Measurements from ENCODE around the gene ALG9.

Gene ALG9

DNA sequence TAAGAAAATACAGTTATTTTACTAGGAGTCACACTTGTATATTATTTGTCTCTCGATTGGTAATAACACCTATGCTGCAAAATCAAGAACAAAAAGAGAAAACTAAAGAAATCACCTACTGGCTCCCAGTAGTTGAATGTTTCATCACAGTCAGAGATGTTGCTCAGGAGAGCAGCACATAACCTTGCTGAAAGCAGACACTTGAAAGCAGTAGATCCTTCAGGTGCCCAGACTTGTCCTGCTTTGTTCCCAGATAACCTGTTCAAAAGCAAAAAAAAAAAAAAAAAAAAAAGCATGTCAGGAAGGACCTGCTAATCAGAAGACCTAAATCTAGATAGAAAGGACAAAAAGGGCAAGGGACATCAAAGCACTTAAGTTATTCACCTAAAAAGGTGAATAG lies 1.3 kb downstream of the ALG9 start:
- in situ Hi-C loops (cut with MboI; ENCODE audit: low pct_unique_long_range_greater_than_20kb, low sequenced_read_pairs, unreplicated experiment) = no loop called here
- TF ChIP-seq, protein P1, sequence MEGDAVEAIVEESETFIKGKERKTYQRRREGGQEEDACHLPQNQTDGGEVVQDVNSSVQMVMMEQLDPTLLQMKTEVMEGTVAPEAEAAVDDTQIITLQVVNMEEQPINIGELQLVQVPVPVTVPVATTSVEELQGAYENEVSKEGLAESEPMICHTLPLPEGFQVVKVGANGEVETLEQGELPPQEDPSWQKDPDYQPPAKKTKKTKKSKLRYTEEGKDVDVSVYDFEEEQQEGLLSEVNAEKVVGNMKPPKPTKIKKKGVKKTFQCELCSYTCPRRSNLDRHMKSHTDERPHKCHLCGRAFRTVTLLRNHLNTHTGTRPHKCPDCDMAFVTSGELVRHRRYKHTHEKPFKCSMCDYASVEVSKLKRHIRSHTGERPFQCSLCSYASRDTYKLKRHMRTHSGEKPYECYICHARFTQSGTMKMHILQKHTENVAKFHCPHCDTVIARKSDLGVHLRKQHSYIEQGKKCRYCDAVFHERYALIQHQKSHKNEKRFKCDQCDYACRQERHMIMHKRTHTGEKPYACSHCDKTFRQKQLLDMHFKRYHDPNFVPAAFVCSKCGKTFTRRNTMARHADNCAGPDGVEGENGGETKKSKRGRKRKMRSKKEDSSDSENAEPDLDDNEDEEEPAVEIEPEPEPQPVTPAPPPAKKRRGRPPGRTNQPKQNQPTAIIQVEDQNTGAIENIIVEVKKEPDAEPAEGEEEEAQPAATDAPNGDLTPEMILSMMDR (IDR thresholded peaks at IDR 0.05; ENCODE audit: extremely low read depth, insufficient read depth, missing control alignments) = no peak
- DNase-seq (ENCODE audit: low spot score) = no peak

DNA sequence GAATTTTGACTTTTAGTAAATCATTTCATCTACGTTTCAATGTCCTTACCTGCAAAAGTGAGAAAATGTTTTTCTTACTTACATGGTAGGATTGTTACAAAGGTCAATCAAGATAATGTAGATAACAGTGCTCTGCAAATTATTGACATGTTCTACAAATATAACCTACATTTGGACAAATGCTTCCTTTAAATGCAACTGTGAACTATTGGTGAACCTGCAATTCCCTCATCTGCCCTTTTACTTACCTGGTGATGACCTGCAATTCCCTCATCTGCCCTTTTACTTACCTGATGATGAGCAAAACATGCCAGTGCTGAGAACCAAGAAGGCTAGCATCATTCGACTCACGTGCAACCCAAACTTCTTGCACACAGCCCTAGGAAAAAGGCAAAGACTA lies 11.1 kb downstream of the ALG9 start:
- DNase-seq (ENCODE audit: low spot score) = no peak
- in situ Hi-C loops (cut with MboI; ENCODE audit: low pct_unique_long_range_greater_than_20kb, low sequenced_read_pairs, unreplicated experiment) = no loop called here
- TF ChIP-seq, protein P1 (IDR thresholded peaks at IDR 0.05; ENCODE audit: extremely low read depth, insufficient read depth, missing control alignments) = no peak

DNA sequence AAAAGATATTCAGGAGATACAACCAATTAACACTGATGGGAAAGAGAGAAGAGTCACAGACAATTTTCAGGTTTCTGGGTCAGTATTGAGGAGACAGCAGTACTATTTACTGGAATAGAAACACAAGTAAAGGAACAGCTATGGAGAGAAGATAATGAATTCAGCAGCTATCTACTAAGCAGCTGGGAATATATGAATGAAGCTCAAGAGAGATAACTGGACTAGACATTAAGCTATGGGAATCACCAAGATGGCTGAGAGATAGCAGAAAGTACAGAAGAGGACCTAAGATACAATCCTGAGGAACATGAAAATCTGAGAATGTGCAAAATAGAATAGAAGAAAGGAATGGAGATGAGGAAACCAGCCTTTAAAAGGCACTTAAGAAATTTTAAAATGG lies 15.9 kb downstream of the ALG9 start:
- TF ChIP-seq, protein P1 (IDR thresholded peaks at IDR 0.05; ENCODE audit: extremely low read depth, insufficient read depth, missing control alignments) = no peak
- no peak for DNase-seq (ENCODE audit: low spot score)
- in situ Hi-C loops (cut with MboI; ENCODE audit: low pct_unique_long_range_greater_than_20kb, low sequenced_read_pairs, unreplicated experiment) = no loop called here

- DNase-seq (ENCODE audit: low spot score) = no peak
- in situ Hi-C loops (cut with MboI; ENCODE audit: low pct_unique_long_range_greater_than_20kb, low sequenced_read_pairs, unreplicated experiment) = no loop called here
- TF ChIP-seq, protein P1 (IDR thresholded peaks at IDR 0.05; ENCODE audit: extremely low read depth, insufficient read depth, missing control alignments) = no peak
Measured at GRCh38 chr11:111852103-111852502, 19.3 kb downstream of the ALG9 start.

- no peak for DNase-seq (ENCODE audit: low spot score)
- TF ChIP-seq, protein P1 (IDR thresholded peaks at IDR 0.05; ENCODE audit: extremely low read depth, insufficient read depth, missing control alignments) = peak; percentile 26
- in situ Hi-C loops (cut with MboI; ENCODE audit: low pct_unique_long_range_greater_than_20kb, low sequenced_read_pairs, unreplicated experiment) = no loop called here
Measured at GRCh38 chr11:111851636-111852035, 19.7 kb downstream of the ALG9 start.

DNA sequence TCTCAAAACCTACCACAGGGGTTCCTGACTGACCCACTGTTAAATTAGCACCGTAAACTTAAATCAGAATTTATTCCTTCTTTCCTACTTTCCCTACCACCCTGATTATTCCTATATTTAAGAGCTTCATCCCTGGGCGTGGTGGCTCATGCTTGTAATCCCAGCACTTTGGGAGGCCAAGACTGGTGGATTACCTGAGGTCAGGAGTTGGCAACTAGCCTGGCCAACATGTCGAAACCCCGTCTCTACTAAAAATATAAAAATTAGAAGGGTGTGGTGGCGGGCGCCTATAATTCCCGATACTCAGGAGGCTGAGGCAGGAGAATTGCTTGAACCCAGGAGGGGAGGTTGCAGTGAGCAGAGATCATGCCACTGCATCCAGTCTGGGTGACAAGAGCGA lies 20.3 kb downstream of the ALG9 start:
- TF ChIP-seq, protein P1 (IDR thresholded peaks at IDR 0.05; ENCODE audit: extremely low read depth, insufficient read depth, missing control alignments) = no peak
- no peak for DNase-seq (ENCODE audit: low spot score)
- in situ Hi-C loops (cut with MboI; ENCODE audit: low pct_unique_long_range_greater_than_20kb, low sequenced_read_pairs, unreplicated experiment) = no loop called here

- in situ Hi-C loops (cut with MboI; ENCODE audit: low pct_unique_long_range_greater_than_20kb, low sequenced_read_pairs, unreplicated experiment) = loop anchor here (10.0 kb wide), 1 partner anchor 265 kb away; no protein-coding TSS in a partner anchor
- TF ChIP-seq, protein P1 (IDR thresholded peaks at IDR 0.05; ENCODE audit: extremely low read depth, insufficient read depth, missing control alignments) = no peak
- DNase-seq (ENCODE audit: low spot score) = no peak
Measured at GRCh38 chr11:111849631-111850030, 21.8 kb downstream of the ALG9 start.
